H1 (cell line): Measurements from ENCODE around the gene TMA7B. TPM values are rescaled to one million over a fixed set of nuclear protein-coding genes. Genes with fewer than 3 reads are reported as not detected.

Experiments
- CTCF ChIP-seq, 3 experiments: IDR thresholded peaks; 1 replicate in 2 of 3; 2 replicates in 1 of 3; pipeline versions ENCODE4 v1.5.1 to v1.6.1; 2011; ENCODE audit warnings: low read length in 3 of 3, mild to moderate bottlenecking in 3 of 3, inconsistent platforms in 2 of 3, low read depth in 1 of 3, moderate library complexity in 1 of 3; ENCODE audit not compliant: insufficient read depth in 1 of 3; ENCODE audit errors: control extremely low read depth in 1 of 3
- KDM1A ChIP-seq: fragments of 200-600, 300-600 bp; sonication (generic); IDR thresholded peaks from 2 replicates; pipeline ENCODE4 v1.7.1; 2016; ENCODE audit warnings: mild to moderate bottlenecking, low read length, borderline replicate concordance
- KDM4A ChIP-seq: IDR thresholded peaks from one replicate; pipeline ENCODE4 v1.7.1; 2012; ENCODE audit warnings: low read depth, mild to moderate bottlenecking, moderate library complexity, low read length, inconsistent platforms; ENCODE audit not compliant: severe bottlenecking
- RNF2 ChIP-seq: fragments of 200-900, 300-1000 bp; sonication (generic); IDR thresholded peaks from 2 replicates; pipeline ENCODE4 v1.7.1; 2016; ENCODE audit warnings: borderline replicate concordance, low read depth, mild to moderate bottlenecking, antibody characterized with exemption, low read length; ENCODE audit not compliant: poor library complexity, severe bottlenecking; ENCODE audit errors: missing control alignments
- USF2 ChIP-seq: IDR thresholded peaks from 2 replicates; pipeline ENCODE4 v1.6.1; 2011; ENCODE audit warnings: low read length, improper control_type of control experiment
- YY1 ChIP-seq: IDR thresholded peaks from 2 replicates; pipeline ENCODE4 v1.6.1; 2011; ENCODE audit warnings: low read depth, mild to moderate bottlenecking, low read length
- polyA plus RNA-seq, 7 experiments: library from polyadenylated mRNA; depleted of rRNA in 3 of 7; stranded (reverse) in 5 of 7; unstranded in 2 of 7; fragments of >200 nt in 5 of 7; fragments of 200-250 nt in 2 of 7; gene quantifications; 1 replicate in 5 of 7; 2 replicates in 1 of 7; 4 replicates in 1 of 7; pipeline versions ENCODE4 v1.2.1 to v1.2.3, GENCODE V29; 2011 to 2013; ENCODE audit warnings: missing spikeins in 2 of 7, mixed read lengths in 2 of 7
- total RNA-seq: library from RNA; stranded (reverse); fragmentation: NEBNext Ultra II Directional; extraction: Animal tissue kit (Norgen Biotek cat#: 25700); gene quantifications from 2 replicates; pipeline ENCODE4 v1.2.1, GENCODE V29; 2021
- TF ChIP-seq, protein P1 (sequence below): IDR thresholded peaks from 2 replicates; pipeline ENCODE4 v1.6.1; 2012; ENCODE audit warnings: low read length, inconsistent platforms

The TMA7B gene
- total and polyA plus RNA-seq, 2 of the 8 experiments (the other 6 are each of a cell fraction or from before 2014, with no cell fraction given), result not detected

DNA sequence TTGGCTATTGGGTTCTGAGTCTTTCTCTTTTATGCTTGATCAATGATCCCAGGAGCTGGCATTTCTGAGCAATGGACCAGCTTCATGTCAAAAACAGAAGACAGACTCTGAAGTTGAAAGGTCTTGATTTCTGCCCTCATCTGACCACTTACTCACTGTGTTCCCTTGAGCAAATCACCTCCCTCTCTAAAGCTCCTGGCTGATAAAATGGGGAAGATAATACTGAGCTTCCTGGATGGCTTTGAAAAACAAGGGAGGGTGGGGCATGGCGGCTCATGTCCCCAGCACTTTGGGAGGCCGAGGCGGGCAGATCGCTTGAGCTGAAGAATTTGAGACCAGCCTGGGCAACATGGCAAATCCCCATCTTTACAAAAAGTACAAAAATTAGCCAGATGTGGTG, 40.9 kb downstream of the TMA7B start (continued):
- TF ChIP-seq, protein P1, sequence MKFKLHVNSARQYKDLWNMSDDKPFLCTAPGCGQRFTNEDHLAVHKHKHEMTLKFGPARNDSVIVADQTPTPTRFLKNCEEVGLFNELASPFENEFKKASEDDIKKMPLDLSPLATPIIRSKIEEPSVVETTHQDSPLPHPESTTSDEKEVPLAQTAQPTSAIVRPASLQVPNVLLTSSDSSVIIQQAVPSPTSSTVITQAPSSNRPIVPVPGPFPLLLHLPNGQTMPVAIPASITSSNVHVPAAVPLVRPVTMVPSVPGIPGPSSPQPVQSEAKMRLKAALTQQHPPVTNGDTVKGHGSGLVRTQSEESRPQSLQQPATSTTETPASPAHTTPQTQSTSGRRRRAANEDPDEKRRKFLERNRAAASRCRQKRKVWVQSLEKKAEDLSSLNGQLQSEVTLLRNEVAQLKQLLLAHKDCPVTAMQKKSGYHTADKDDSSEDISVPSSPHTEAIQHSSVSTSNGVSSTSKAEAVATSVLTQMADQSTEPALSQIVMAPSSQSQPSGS, result no peak
- TF ChIP-seq YY1, result no peak
- TF ChIP-seq CTCF (IDR thresholded peaks at IDR 0.05; ENCODE audit: control extremely low read depth in 1 of 3, insufficient read depth in 1 of 3, low read depth in 1 of 3, low read length in 3 of 3), result no peak
- no peak for TF ChIP-seq USF2
- TF ChIP-seq RNF2, result no peak
- no peak for TF ChIP-seq KDM1A
- TF ChIP-seq KDM4A, result no peak
